Cardiac septum (tissue), 1 donor: ENCODE results near the gene RPL23. TPM values are rescaled to one million over a fixed set of nuclear protein-coding genes. Genes with fewer than 3 reads are reported as not detected.

ENCODE experiments used
- DNase-seq: peaks from one replicate; pipeline ENCODE4 v3.0.0-alpha.2; 2020; ENCODE audit warnings: low spot score
- intact Hi-C: fragments of 100-400 bp; cut with DNase I; formaldehyde crosslinking; loops from one replicate; pipeline ENCODE4 v1.14.0; 2022
- microRNA-seq: library from miRNA; unstranded; fragments of <30 nt; microRNA quantifications from one replicate; pipeline ENCODE4 v1.2.0, GENCODE V29; 2020
- total RNA-seq: library from RNA; stranded (reverse); fragmentation: NEBNext Ultra II Directional; extraction: Animal tissue kit (Norgen Biotek cat#: 25700); gene quantifications from one replicate; pipeline ENCODE4 v1.2.1, GENCODE V29; 2021
- donor health status: DM: no; HTN: no; CAD: no.

Gene RPL23
- total RNA-seq, 1 donor from 2014 or later, result 564 TPM

DNA sequence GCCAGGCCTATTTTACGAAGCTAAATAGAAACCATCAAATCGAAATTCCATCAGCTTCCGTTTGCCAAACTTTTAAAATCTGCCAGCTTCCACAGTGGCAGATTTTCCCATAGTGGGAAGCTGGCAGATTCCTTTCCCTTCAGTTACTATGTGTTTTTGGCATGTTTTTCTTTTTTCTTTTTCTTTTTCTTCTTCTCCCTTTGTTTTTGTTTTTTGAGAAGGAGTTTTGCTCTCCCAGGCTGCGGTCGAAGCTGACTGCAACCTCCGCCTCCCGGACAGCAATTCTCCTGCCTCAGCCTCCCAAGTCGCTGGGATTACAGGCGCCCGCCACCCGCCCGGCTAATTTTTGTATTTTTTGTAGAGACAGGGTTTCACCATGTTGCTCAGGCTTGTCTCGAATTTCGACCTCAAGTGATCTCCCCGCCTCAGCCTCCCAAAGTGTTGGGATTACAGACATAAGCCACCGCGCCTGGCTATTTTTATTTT, 27.7 kb downstream of the RPL23 start:
- DNase-seq, result no peak
- intact Hi-C loops, result loop anchor here (1.0 kb wide), 1 partner anchor 27 kb away; the partner anchor contains the start of gene RPL23

DNA sequence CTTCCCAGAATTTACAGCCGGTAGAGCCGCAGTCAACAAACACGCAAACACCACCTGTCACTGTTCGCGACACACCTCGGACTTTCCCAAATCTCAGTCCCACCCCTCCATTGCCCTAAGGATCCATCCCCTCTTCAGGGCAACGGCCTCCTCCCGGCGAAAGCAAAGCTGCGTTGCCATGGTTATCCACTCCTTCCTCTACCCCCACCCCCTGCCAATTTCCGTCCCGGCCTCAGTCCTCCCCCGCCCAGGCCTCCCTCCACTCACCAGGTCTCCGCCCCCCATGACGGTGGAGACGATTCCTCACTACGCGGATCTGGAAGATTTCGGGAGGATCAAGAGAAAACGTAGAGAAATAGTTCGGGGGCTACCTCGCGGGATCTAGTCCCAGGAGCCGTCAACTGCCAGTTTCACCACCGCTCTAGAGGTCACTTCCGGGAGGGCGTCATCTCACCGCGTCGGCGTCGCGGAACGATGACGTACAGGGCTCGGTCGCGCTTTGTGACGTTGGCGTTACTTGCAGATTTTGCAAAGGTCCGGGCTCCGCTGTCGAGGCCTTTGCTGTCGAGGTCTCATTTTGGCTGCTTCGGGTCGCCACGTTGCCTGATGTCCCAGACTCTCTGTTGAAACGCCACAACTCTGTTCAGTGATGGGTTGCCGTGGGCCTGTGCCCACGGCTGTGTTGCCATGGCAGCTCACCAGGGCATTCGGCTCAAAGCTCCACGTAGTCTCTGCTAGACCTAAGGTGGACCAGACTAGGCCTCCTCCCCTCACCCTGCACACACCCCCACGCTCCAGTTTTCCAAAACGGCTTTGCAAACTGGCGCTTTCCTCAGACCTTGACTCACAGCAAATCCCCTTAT, 28.4 kb downstream of the RPL23 start, which contains the start of gene CWC25:
Gene CWC25, minus strand, starts transcription at position 423 of the 863 bp plus-strand sequence. Its CDS starts 138 bp downstream, at position 285.
- peak; percentile 96 for DNase-seq
- intact Hi-C loops, result loop anchor here (1.0 kb wide), 1 partner anchor 28 kb away; the partner anchor contains the start of gene RPL23

DNA sequence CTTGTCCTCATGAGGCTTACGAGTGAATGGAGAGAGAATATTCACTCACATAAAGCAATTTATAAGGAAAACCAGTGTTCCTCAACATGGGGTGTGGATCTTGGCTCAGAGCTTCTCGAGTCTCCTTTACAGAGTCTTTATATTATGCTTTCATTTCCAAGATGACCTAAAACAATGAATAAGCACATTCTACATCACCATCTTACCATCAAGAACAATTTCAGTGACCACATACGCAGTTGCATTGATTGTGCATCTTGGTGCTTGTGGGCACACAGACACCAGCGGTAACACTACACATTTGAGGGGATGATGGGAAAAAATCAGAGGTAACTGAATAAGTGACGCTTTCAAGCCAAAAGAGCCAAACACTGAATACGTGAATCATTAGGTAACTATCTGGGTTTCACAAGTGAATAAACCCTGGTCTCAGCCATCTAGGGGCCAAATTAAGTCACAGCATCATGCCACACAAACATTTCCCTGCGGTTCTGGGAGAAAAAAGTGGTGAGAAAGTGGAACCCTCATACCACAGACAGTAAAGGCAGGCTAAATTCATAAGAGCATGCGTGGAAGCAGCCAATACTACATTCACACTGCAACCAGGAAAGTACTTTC, 37.8 kb downstream of the RPL23 start:
- intact Hi-C loops, result no loop called here
- no peak for DNase-seq

DNA sequence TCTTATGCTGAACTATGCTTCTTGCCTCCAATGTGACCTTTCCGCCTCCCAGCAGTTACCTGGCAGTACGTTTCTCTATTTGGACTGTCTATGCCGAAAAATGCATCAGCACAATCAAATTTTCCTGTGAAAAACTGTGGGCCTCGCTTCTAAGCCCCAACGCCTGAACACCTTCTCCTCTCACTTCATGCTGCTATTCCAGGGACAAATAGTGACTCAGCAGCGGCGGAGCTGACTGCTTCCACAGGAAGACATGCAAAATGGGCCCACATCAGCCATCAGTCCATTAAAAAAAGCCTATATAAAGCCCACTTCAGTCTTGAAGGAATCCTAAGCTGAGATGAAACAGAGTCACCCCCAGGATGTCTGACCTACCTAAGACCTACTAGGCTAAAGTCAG, 43.7 kb downstream of the RPL23 start:
- no peak for DNase-seq
- intact Hi-C loops, result no loop called here

DNA sequence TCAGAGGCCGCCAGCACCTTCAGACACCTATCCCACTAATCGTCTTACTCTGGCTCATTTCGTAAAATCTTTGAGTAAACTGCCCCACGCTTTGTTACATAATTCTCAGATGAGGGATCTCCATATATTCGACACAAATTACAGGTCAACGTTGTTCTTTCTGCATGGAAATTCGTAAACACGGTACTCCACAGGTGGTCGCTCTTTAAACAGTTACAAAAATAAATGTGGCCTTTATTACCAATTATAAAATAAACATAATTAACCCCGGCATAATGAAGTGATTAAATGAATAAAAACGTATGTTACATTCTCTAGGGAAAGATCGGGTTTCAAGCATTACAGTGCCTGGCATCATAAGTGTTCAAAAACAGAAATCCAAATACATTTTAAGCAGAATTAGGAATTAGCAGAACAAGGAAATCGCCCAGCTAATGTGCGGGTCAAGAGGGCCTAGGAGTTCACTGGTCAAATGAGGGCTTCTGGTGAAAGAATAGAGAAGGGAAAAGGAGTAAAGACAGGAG, 53.2 kb downstream of the RPL23 start:
- DNase-seq, result no peak
- intact Hi-C loops, result no loop called here

DNA sequence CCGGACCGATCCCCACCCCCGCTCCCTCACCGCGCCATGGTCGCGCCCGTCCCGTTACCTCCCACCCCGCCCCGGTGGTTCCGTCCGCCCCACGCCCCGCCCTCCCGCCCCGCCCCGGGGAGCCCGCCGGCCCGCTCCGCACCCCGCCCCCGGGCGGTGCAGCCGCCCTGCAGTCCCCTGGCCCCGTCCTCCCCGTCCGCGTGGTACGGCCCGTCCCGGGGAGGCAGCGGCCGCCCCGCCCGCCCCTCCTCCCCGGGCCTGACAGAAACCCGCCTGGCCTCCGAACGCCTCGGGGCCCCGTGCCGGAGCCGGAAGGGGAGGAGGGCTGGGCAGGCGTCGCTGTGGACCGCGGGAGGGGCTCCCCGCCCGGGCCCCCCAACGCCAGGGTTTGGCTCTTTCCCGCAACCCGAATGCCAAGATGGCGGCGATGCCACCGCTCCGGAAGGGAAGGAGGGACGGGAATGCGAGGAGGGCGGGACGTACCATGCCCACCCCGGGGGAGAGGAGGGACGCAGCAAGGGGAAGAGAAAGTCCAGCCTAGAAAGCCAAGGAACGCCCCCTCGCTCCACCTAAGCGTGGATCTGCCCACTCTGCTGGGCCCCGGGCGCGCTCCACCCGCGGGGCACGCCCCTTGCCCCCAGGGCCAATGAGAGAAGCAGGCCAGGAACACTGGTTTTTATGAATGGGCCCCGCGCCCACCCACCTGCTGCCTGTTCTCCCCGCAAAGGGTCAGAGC, 53.9 kb downstream of the RPL23 start, which contains the start of gene PIP4K2B:
Gene PIP4K2B, minus strand, starts transcription at position 56 of the 736 bp plus-strand sequence. CDS start 132 bp downstream, outside the sequence.
- DNase-seq, result peak; percentile 96
- intact Hi-C loops, result loop anchor here (2.0 kb wide), 1 partner anchor 47 kb away; the partner anchor contains the start of gene PSMB3

DNA sequence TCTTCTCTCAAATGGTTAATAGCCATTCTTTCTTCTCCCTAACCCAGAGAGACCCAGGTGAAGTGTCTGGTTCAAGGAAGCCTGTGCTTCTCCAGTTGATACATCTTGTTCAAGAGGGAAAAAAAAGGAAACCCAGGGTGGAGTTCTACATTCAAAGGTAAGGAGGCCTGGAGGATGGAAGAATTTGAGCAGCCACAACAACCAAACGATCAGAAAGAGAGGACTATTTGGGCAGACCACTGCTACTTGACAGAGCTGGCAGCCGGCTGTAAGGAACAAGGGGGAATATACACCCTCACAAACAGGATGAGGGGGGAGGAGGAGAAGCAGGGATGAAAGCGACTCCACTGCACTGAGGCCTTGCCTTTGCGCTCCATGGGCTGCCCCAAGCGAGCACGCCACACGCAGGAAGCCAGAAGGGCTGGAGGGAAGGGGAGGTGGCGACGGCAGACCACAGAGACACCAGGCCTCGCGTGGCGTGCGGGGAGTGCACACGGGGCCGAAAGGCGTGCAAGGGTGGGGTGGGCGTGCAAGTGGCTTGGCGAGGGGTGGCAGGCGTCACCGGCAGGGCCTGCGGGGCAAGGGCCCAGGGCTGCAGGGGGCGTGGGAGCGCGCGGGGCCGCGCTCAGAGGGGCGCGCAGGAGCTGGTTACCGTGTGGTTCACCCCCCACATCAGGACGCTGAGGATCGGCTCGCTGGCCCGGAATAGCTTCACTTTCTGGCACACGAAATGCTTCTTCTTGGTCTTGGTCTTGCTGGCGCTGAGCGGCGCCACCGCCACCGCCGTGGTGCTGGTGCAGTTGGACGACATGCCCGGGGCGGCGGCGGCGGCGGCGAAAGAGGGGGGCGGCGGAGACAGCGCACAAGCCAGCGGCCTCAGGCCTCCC, 54.7 kb downstream of the RPL23 start:
- intact Hi-C loops, result loop anchor here (2.0 kb wide), 1 partner anchor 46 kb away; the partner anchor contains the start of gene PSMB3
- peak; percentile 78 for DNase-seq

Small RNA genes within 50 kb of the gene (microRNA-seq; reads per million reads assigned to microRNA genes)
- 3.6 reads per million for gene MIR4727

Other genes with a start within 250 kb of the RPL23 start
- 6.2 TPM for gene SRCIN1, start 247.8 kb downstream of the RPL23 start, total RNA-seq
- 2.3 TPM for gene EPOP, start 178.8 kb downstream of the RPL23 start, total RNA-seq
- 92.2 TPM for gene MLLT6, start 148.4 kb downstream of the RPL23 start, total RNA-seq
- gene CISD3, start 123.4 kb downstream of the RPL23 start, total RNA-seq, result 67.1 TPM
- 29.3 TPM for gene PCGF2, start 105.4 kb downstream of the RPL23 start, total RNA-seq
- gene PSMB3, start 101.0 kb downstream of the RPL23 start, total RNA-seq, result 141 TPM
- gene PIP4K2B, start 54.2 kb downstream of the RPL23 start, total RNA-seq, result 48.4 TPM
- gene CWC25, start 28.4 kb downstream of the RPL23 start, total RNA-seq, result 10.4 TPM
- gene LASP1, start 16.3 kb upstream of the RPL23 start, total RNA-seq, result 25.3 TPM
- not detected for gene FBXO47, start 113.7 kb upstream of the RPL23 start, total RNA-seq